HG03571 (cell line): ENCODE results near the gene EIPR1.

Experiments
- ATAC-seq: cut with Tn5 transposase; IDR thresholded peaks from one replicate; pipeline ENCODE4 v1.9.1; 2021; ENCODE audit not compliant: unreplicated experiment

Gene EIPR1

GRCh38 chr2:3160751-3161330, 216.8 kb downstream of the EIPR1 start:
- no peak for ATAC-seq

- ATAC-seq = no peak
These were observed 217.7 kb downstream of the EIPR1 start for GRCh38 chr2:3159782-3160545.

DNA sequence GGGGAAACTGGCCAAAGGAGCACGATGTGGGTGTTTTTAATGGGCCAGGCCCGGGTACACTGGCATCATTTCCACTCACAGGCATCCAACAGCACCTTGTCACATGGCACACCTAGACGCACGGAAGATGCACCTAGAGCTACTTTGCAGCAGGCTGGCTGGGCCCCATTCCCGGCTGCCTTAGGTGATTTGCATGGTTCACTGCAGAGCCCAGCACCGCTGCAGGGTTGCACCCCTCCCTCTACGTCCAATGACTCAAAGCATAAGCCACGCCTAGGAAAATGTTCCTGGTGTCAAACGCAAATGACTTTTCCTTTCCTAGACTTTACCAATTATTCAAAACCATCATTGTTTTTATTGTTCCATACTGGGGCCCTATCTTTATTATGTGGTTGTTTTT, 222.9 kb downstream of the EIPR1 start:
- no peak for ATAC-seq

DNA sequence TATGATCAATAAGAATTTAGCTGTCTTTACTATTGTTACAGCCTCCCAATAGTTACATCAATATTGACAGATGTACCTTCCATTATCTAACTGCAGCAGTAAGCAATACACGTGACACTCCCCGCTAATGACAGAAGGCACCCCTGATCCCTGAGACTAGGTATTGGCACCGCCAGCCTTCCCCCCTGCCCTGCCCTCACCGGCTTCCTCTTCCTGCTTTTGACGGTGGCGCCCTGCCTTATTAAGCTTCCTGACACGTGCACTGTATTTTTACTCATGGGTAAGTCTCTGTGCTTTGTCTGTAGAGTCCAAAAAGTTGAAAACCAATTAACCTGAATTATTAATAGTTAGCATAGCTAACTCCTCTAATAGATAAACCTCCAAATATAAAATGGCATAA, 223.5 kb downstream of the EIPR1 start:
- ATAC-seq = no peak

DNA sequence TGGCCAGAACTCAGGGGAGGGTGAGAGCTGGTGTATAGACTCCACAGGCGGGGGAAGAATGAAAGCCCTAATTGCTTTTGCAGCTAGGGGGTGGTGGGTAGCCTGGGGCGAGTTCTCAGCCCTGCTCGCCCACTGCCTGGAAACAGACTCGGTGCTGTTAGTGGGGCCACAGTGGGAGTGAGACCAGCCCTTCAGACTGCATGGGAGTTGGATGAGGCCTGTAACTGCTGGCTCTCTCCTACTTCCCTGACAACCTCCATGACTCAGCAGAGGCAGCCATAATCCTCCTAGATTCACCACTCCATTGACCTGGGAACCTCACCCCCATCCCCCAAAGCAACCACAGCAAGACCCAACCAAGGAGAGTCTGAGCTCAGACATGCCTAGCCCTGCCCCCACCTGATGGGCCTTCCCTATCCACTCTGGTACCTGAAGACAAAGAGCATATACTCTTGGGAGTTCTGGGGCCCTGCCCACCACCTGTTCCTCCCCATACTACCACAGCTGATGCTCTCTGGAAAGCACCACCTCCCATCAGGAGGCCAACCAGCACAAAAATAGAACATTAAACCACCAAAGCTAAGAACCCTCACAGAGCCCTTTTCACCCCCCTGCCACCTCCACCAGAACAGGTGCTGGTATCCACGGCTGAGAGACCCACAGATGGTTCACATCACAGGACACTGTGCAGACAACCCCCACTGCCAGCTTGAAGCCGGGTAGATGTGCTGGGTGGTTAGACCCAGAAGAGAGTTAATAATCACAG, 226.3 kb downstream of the EIPR1 start:
- no peak for ATAC-seq

DNA sequence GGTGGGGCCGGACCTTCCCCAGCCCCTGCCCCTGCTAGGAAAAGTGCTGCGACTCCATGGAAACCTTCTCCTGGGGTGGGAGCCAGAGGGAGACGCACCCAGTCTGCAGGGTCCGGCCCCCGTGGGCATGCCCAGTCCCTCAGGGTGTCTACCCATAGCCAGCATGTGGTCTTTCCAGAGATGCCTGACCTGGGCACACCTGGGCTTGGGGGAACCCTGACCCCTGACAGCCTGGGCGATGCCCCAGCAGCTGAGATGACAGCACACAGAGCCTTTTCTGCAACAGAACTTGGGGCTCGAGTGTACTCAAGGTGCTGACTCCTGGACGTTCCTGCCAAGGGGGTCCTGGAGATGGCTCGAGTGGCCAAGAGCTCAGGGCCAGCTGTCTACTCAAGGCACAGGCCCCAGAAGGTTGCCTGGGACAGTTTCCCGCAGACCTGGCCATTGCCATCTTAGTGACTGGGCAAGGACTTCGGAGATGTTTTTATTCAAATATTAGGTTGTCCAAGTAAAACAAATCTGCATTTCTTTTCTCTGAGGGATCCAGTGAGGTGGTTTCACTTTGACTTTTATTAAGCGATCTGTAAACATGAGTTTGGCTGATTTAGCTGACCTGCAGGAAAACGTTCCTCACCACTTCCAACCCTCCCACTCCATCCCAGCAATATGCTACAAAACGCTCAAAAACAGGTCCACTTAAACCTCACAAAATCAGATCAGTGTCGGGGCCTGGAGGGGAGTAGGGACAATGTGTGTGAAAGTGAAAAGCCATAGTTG, 228.0 kb downstream of the EIPR1 start:
- ATAC-seq = no peak

DNA sequence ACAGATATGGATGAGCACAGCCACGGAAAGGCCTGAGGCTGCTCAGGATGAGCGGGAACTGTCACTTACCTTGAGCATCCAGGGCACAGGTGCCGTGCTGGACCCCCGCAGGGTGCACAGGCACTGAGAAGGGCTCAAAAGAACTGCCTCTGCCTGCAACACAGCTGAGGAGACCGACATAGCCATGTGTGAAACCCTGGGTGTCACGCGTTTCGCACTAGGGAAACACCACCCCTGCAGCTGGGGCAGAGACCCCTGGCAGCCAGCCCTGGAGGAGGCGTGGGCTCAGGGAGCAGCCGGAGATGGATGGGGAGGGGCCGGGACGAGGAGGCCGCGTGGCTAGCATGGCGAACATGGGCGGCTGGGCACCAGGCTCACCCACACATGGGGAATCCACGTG, 228.9 kb downstream of the EIPR1 start:
- no peak for ATAC-seq

DNA sequence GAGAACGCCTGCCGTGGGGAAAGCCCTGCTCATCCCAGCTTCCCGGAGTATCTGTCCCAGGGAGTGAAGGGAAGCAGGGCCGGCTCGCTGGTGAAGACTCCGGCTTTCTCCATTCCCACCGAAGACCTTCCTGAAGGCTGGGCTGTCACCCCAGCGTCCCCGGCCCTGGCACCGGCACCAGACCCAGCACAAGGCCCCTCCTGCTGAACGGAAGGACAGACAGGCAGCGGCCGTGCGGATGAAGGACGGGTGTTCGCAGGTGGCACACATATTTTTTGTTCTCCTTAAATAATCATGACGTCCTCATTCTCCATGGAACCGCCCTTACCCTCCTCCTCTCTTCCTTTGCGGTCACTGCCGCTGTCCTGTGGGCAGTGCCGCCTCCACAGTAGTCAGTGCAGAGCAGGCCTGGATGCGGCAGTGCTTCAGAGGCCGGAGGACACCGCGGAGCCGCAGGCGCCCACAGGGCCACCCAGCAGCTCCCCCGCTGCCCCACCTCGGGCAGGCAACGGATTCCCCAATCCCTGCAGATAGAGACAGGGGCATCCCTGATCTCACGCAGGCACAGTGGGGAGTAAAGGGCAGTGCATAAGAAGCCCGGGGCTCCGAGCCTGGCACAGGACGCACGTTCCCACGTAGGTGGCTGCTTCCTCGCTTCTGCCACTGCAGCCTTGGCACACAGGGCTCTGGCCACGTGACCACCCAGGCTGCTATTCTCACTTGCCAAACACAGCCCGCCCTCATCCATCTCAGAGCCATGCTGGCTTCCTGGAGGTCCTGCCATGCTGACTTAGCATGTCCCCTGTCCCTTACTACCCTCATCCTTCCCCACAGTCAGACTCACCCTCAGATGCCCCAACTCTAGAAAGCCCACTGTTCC, 229.7 kb downstream of the EIPR1 start:
- no peak for ATAC-seq

GRCh38 chr2:3146772-3147650, 230.6 kb downstream of the EIPR1 start:
- no peak for ATAC-seq

- ATAC-seq = no peak
These were observed 231.4 kb downstream of the EIPR1 start for GRCh38 chr2:3146175-3146574.

DNA sequence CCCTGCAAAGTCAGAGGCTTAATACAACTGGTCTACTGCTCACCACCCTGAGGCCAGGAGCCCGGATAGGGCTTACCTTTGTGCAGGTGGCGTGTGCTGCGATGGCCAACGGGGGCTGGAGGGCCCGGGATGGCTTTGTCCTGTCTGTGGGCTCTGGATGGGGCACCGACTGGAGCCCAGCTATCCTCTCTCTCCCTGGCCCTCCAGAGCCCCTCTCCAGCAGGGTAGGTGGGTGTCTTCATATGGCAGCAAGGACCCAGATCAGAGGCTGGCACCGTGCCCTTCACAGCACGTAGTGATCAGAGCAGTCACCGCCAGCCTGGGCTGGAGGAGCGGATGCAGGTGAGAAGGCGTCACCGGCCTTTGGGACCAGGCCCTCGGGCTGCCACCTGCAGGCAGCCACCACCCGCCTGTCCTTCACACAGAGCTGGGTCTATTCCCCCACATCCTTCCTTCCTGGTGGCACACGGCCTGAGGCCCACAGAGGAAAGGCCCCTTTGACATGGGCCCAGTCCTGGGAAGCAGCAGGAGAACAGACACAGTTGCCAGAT, 232.1 kb downstream of the EIPR1 start:
- no peak for ATAC-seq

DNA sequence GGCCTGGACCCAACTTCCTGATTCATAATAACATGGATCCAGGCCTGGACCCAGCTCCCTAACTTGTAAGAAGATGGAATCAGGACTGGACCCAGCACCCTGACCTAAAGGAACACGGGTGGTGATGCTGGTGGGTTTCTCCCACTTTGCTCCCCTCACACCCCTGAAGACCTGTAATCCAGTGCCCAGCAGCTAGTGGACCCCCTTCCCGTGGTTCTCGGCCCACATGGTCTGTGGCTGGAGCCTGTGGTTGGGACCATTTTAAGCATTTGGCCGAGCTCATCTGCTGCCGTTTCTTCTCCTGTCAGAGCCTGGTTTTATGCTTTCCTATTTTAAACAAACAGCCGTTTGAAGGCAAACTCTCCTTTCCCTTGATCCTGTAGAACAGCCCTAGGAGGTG, 232.8 kb downstream of the EIPR1 start:
- ATAC-seq = no peak

GRCh38 chr2:3143602-3144001, 234.0 kb downstream of the EIPR1 start:
- no peak for ATAC-seq

DNA sequence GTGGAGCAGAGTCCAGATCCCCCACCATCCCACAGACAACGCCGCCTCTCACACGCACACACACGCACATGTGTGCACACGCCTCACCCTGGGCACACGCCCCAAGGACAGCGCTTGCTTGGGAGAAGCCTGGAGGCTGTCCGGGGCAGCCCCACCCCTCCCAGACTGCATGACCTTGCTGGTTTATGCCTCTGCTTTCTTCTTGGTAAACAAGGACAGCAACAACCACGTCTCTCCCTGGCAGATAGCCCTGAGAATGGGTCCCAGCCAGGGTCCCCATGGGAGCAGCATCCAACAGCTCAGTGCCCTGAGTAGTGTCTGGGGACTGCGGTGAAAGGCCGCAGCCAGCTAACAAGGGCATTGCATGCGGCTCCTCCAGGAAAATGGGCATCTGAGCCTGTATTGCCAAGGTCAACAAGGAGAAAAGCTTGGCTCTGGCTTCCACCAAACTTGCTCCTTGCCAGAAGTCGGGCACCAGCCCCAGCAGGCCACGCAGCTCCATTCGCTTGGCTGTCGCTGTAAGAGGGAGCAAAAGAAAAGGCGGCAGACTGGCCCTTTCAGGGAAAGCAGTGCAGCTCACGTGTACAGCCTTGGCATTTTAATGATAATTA, 234.6 kb downstream of the EIPR1 start:
- ATAC-seq = no peak

GRCh38 chr2:3142210-3142609, 235.4 kb downstream of the EIPR1 start:
- no peak for ATAC-seq

- ATAC-seq = no peak
These were observed 235.9 kb downstream of the EIPR1 start for GRCh38 chr2:3141696-3142095.

- no peak for ATAC-seq
These were observed 237.7 kb downstream of the EIPR1 start for GRCh38 chr2:3139906-3140305.
